Kidney epithelial cell (primary cell): ENCODE measurements around the gene SGF29. TPM values are rescaled to one million over a fixed set of nuclear protein-coding genes. Genes with fewer than 3 reads are reported as not detected.

ENCODE experiments used
- DNase-seq: peaks from one replicate; pipeline ENCODE4 v3.0.0-alpha.2; 2010; ENCODE audit warnings: low read depth
- H3K27me3 ChIP-seq: 2 replicates; pipeline ENCODE4 v1.6.0; 2011; ENCODE audit warnings: low read length; ENCODE audit not compliant: control insufficient read depth, insufficient read depth
- H3K36me3 ChIP-seq: 2 replicates; pipeline ENCODE4 v1.5.1; 2011; ENCODE audit warnings: low read length; ENCODE audit not compliant: control insufficient read depth, insufficient read depth
- H3K4me3 ChIP-seq: 2 replicates; pipeline ENCODE4 v1.5.1; 2011; ENCODE audit warnings: low read depth, mild to moderate bottlenecking, control low read depth, low read length
- total RNA-seq: library from RNA; depleted of rRNA; stranded (reverse); fragments of >200 nt; gene quantifications from 2 replicates; pipeline ENCODE4 v1.2.3, GENCODE V29; 2015
- TF ChIP-seq, protein P1 (sequence below): IDR thresholded peaks from 2 replicates; pipeline ENCODE4 v1.5.1; 2011; ENCODE audit warnings: mild to moderate bottlenecking, moderate library complexity, low read length, control low read depth, inconsistent platforms; ENCODE audit not compliant: insufficient read depth, poor library complexity, severe bottlenecking

Gene SGF29
- 28.5 and 32.5 TPM in 2 replicates for total RNA-seq

GRCh38 chr16:28553776-28554633 is at the start of gene SGF29:
TSS of gene SGF29 (plus strand) at chr16:28553920. CDS start at chr16:28581070, 27,150 bp downstream.
- Histone ChIP-seq H3K36me3 (no peaks in the 10 kb centered on the region), H3K27me3 (no peaks in the 10 kb centered on the region), H3K4me3 (peak within 1 kb of the TSS; percentile 83)
- peak; percentile 49 for DNase-seq
- TF ChIP-seq, protein P1, sequence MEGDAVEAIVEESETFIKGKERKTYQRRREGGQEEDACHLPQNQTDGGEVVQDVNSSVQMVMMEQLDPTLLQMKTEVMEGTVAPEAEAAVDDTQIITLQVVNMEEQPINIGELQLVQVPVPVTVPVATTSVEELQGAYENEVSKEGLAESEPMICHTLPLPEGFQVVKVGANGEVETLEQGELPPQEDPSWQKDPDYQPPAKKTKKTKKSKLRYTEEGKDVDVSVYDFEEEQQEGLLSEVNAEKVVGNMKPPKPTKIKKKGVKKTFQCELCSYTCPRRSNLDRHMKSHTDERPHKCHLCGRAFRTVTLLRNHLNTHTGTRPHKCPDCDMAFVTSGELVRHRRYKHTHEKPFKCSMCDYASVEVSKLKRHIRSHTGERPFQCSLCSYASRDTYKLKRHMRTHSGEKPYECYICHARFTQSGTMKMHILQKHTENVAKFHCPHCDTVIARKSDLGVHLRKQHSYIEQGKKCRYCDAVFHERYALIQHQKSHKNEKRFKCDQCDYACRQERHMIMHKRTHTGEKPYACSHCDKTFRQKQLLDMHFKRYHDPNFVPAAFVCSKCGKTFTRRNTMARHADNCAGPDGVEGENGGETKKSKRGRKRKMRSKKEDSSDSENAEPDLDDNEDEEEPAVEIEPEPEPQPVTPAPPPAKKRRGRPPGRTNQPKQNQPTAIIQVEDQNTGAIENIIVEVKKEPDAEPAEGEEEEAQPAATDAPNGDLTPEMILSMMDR: peak; percentile 21

DNA sequence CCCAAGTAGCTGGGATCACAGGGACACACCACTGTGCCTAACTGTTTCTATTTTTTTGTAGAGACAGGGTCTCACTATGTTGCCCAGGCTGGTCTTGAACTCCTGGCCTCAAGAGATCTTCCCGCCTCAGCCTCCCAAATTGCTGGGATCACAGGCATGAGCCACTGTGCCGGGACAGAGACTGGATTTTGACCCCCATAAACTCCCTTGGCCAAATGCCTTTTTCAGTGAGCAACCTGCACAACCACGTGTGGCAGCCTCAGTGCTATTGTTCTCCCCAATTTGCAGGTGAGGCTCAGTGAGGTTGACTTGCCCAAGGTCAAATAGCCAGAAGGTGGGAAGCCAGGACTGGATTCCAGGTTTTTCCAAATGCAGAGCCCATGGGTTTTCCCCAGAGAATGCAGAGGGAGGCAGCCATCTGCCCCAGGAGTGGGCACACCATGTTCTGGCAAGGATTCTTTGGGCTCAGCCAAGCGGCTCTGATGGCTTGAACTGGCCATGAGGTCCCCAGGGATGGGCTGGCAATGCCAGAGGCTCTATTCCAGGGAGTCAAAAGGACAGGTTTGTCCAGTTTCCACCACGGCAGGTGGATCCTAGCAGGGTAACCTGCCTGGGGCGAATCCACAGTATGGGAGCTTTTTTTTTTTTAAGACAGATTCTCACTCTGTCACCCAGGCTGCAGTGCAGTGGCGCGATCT is 48.9 kb upstream of the SGF29 start:
- H3K27me3 ChIP-seq: peaks cover 11% of the 10 kb centered on the region
- TF ChIP-seq, protein P1: no peak
- no peak for DNase-seq
- H3K36me3 ChIP-seq: no peaks in the 10 kb centered on the region
- H3K4me3 ChIP-seq: no peak overlapping the region

- H3K36me3 ChIP-seq: no peaks in the 10 kb centered on the region
- DNase-seq: no peak
- peaks cover 11% of the 10 kb centered on the region for H3K27me3 ChIP-seq
- TF ChIP-seq, protein P1: no peak
- no peak overlapping the region for H3K4me3 ChIP-seq
Measured at GRCh38 chr16:28505489-28506137, 48.1 kb upstream of the SGF29 start.

GRCh38 chr16:28511031-28511430 is 42.7 kb upstream of the SGF29 start:
- no peaks in the 10 kb centered on the region for H3K36me3 ChIP-seq
- peaks cover 4% of the 10 kb centered on the region for H3K27me3 ChIP-seq
- TF ChIP-seq, protein P1: no peak
- DNase-seq: no peak
- H3K4me3 ChIP-seq: no peak overlapping the region

GRCh38 chr16:28511801-28512789 is 41.6 kb upstream of the SGF29 start:
- DNase-seq: no peak
- no peak overlapping the region for H3K4me3 ChIP-seq
- H3K36me3 ChIP-seq: no peaks in the 10 kb centered on the region
- TF ChIP-seq, protein P1: no peak
- peaks cover 3% of the 10 kb centered on the region for H3K27me3 ChIP-seq
